Colonic mucosa (tissue), 4 donors: Measurements from ENCODE around the gene SLC35C1. TPM values are rescaled to one million over a fixed set of nuclear protein-coding genes. Genes with fewer than 3 reads are reported as not detected.
"Not testable (repeated sequence)": the region's sequence is repeated elsewhere in the genome, so short reads cannot be mapped to it uniquely, and the experiment has no call there.

Source experiments
- DNase-seq: peaks from one replicate; pipeline ENCODE4 v3.0.0-alpha.2; 2020
- H3K27ac ChIP-seq: fragments of 200-600 bp; one replicate; pipeline ENCODE4 v1.8.0; 2021
- H3K27me3 ChIP-seq: fragments of 200-600 bp; one replicate; pipeline ENCODE4 v1.8.0; 2021
- H3K36me3 ChIP-seq: fragments of 200-600 bp; one replicate; pipeline ENCODE4 v1.8.0; 2021
- H3K4me1 ChIP-seq: fragments of 200-600 bp; one replicate; pipeline ENCODE4 v1.8.0; 2021; ENCODE audit warnings: mild to moderate bottlenecking
- H3K4me3 ChIP-seq: fragments of 200-600 bp; one replicate; pipeline ENCODE4 v1.8.0; 2021
- H3K9ac ChIP-seq, 2 donors: one replicate each; pipeline ENCODE4 v1.7.0; 2013; ENCODE audit warnings: control low read depth in 2 of 2, low read depth in 2 of 2, low read length in 2 of 2
- H3K9me3 ChIP-seq: fragments of 200-600 bp; one replicate; pipeline ENCODE4 v1.8.0; 2021
- intact Hi-C: fragments of 100-400 bp; cut with DNase I; formaldehyde crosslinking; loops from one replicate; pipeline ENCODE4 v1.14.1; 2022
- total RNA-seq, 2 donors: library from RNA; stranded (reverse); fragmentation: NEBNext Ultra II Directional in 1 of 2; extraction: Animal tissue kit (Norgen Biotek cat#: 25700) in 1 of 2; gene quantifications; one replicate each; pipeline ENCODE4 v1.2.1, GENCODE V29; 2021
- TF ChIP-seq, protein P1 (sequence below): fragments of 200-600 bp; IDR thresholded peaks from one replicate; pipeline ENCODE4 v1.8.0; 2022; ENCODE audit warnings: antibody characterized with exemption, mild to moderate bottlenecking
- donor health status: healthy.
- donor health status: DM: no; HTN: no; CAD: no.
- donor health status: DM: no; HTN: no; CAD: no.

Gene SLC35C1
- total RNA-seq, 2 donors from 2014 or later = 37.5 to 45.2 TPM

DNA sequence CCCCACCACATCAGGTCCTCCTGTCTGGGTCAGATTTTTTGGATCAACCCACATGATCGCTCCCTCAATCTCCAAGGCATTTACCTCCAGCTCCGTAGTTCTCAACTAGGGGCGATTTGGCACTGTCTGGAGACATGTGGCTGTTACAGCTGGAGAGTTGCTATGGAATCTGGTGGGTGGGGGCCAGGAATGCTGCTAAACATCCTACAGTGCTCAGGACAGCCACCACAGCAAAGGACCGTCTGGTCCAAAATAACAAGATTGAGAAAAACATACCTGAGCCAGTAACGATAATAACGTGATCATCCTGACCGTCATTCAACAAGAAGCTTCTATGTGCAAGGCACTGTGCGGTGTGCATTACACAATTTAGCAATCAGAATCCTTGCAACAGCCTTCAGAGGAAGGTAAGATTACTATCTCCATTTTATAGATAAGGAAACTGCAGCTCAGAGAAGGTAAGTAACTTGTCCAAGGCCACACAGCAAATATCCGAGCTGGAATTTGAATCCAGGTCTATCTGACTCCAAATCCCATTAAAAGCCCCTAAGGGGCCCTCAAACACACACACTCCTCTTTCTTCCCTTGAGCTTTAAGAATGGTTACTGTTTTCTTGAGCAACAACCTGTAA is 28.0 kb downstream of the SLC35C1 start:
- no peak overlapping the region for H3K27ac ChIP-seq
- intact Hi-C loops = no loop called here
- no peaks in the 10 kb centered on the region for H3K36me3 ChIP-seq
- no peaks in the 10 kb centered on the region for H3K4me1 ChIP-seq
- TF ChIP-seq, protein P1, sequence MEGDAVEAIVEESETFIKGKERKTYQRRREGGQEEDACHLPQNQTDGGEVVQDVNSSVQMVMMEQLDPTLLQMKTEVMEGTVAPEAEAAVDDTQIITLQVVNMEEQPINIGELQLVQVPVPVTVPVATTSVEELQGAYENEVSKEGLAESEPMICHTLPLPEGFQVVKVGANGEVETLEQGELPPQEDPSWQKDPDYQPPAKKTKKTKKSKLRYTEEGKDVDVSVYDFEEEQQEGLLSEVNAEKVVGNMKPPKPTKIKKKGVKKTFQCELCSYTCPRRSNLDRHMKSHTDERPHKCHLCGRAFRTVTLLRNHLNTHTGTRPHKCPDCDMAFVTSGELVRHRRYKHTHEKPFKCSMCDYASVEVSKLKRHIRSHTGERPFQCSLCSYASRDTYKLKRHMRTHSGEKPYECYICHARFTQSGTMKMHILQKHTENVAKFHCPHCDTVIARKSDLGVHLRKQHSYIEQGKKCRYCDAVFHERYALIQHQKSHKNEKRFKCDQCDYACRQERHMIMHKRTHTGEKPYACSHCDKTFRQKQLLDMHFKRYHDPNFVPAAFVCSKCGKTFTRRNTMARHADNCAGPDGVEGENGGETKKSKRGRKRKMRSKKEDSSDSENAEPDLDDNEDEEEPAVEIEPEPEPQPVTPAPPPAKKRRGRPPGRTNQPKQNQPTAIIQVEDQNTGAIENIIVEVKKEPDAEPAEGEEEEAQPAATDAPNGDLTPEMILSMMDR = no peak
- no peaks in the 10 kb centered on the region for H3K27me3 ChIP-seq
- H3K4me3 ChIP-seq = no peak overlapping the region
- H3K9me3 ChIP-seq = no peaks in the 10 kb centered on the region
- H3K9ac ChIP-seq = no peak overlapping the region
- no peak for DNase-seq

DNA sequence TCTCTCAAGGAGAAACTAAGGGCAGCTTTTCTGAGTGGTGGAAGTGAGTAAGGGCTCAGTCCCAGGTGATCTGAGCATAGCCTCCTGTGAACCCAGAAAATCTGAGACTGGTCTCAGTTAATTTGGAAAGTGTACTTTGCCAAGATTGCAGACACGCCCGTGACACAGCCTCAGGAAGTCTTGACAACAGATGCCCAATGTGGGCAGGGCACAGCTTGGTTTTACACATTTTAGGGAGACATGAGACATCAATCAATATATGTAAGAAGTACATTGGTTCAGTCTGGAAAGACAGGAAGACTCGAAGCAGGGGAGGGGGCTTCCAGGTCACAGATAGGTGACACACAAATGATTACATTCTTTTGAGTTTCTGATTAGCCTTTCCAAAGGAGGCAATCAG is 28.8 kb downstream of the SLC35C1 start:
- Histone ChIP-seq H3K9me3 (no peaks in the 10 kb centered on the region), H3K4me1 (no peaks in the 10 kb centered on the region), H3K36me3 (no peaks in the 10 kb centered on the region), H3K4me3 (no peak overlapping the region), H3K9ac (no peak overlapping the region), H3K27me3 (no peaks in the 10 kb centered on the region), H3K27ac (no peak overlapping the region)
- no peak for DNase-seq
- TF ChIP-seq, protein P1 = no peak
- intact Hi-C loops = no loop called here

DNA sequence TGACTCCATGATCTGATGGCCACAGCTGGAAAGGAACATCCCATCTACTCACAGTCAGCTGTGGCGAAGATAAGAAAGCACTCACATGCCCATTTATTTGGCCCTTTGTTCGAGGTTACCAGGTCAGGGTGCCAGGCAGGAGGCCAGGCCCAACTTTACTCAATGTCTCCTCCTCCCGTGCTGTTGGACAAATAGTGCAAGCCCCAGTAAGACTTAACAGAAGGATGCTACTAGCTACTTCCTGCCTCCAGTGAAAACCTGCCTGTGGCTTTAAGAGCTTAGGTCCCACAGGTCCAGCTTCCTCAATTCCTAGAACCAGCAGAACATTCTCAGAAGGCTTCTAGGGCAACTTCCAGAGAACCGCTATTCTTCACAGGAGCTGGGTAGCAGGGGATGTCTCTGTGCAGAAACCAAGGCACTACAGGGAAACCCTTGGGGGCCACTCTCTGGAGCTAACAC is 29.4 kb downstream of the SLC35C1 start:
- Histone ChIP-seq H3K9ac (no peak overlapping the region), H3K4me1 (no peaks in the 10 kb centered on the region), H3K27me3 (no peaks in the 10 kb centered on the region), H3K27ac (no peak overlapping the region), H3K4me3 (no peak overlapping the region), H3K36me3 (no peaks in the 10 kb centered on the region), H3K9me3 (no peaks in the 10 kb centered on the region)
- intact Hi-C loops = no loop called here
- TF ChIP-seq, protein P1 = no peak
- DNase-seq = no peak

DNA sequence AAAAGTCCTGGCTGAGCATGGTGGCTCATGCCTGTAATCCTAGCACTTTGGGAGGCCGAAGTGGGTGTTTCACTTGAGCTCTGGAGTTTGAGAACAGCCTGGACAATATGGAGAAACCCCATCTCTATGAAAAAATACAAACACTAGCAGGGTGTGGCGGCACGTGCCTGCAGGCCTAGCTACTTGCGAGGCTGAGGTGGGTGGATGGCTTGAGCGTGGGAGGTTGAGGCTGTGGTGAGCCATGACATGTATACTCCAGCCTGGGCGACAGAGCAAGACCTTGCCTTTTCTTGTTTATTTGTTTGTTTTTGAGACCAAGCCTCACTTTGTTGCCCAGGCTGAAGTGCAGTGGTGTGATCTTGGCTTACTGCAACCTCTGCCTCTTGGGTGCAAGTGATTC is 34.3 kb downstream of the SLC35C1 start:
- Histone ChIP-seq H3K27me3 (no peaks in the 10 kb centered on the region), H3K36me3 (no peaks in the 10 kb centered on the region), H3K4me3 (no peak overlapping the region), H3K27ac (no peak overlapping the region), H3K9me3 (no peaks in the 10 kb centered on the region), H3K4me1 (no peaks in the 10 kb centered on the region), H3K9ac (no peak overlapping the region)
- no peak for DNase-seq
- TF ChIP-seq, protein P1 = no peak
- intact Hi-C loops = no loop called here

DNA sequence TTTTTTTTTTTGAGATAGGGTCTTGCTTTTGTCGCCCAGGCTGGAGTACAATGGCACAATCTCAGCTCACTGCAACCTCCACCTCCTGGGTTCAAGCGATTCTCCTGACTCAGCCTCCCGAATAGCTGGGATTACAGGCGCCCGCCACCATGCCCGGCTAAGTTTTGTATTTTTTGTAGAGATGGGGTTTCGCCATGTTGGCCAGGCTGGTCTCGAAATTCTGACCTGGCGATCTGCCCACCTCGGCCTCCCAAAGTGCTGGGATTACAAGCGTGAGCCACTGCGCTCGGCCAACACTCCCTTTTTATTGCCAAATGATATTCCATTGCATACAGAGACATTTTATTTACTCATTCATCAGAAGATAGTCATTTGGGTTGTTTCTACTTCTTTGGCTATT is 35.3 kb downstream of the SLC35C1 start:
- H3K27ac ChIP-seq, intact Hi-C loops, H3K9me3 ChIP-seq, H3K9ac ChIP-seq, H3K4me1 ChIP-seq, H3K36me3 ChIP-seq, DNase-seq, H3K27me3 ChIP-seq, H3K4me3 ChIP-seq: not testable (repeated sequence)

DNA sequence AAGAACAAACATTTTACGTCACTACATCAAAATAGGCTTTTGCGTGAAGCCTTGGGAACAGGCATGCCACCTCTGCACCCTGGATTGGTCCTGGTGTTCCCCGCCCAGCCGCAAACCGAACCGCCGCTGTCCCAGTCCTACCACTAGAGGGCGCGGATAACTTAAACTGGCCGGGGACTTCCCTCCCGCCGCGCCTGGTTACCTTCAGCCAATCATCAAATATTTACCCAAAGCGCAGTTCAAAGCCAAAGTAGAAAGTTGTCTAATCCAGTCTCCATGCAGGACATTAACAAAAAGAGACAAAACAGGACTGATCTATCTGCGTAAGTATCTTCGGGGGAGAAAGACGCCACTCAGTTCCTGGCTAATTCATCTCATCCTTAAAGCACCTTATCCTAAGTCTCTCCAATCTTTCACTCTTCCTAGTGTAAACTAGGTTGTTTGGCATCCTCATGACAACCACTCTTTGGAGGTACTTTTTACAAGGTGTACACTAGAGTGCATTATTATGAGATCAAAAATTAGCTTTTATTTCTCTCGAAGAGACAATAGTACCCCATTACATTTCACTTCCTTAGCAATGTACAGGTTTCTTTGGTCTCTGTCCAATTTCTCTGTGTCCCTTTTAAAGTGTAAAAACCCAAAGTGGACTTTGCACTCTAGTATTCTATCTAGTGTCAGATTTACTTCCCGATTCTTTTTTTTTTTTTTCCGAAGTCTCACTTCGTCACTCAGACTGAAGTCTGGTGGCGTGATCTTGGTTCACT is 38.4 kb downstream of the SLC35C1 start:
- Histone ChIP-seq H3K4me1 (no peaks in the 10 kb centered on the region), H3K36me3 (no peaks in the 10 kb centered on the region), H3K27me3 (no peaks in the 10 kb centered on the region), H3K9me3 (no peaks in the 10 kb centered on the region), H3K9ac (peak overlapping the region in 1 of 2 donors; percentile 78), H3K27ac (peak overlapping the region; percentile 92), H3K4me3 (no peak overlapping the region)
- intact Hi-C loops = no loop called here
- TF ChIP-seq, protein P1 = peak; percentile 92
- peak; percentile 96 for DNase-seq
